NOMO-1 treated with dmso at 0.1 percent for 144 hours (cell line): ENCODE results near the gene SLC4A2.

Source experiments
- DNase-seq: peaks from one replicate; lab custom pipeline; 2025; ENCODE audit not compliant: unreplicated experiment; lab: John Stamatoyannopoulos, UW

SLC4A2 gene

GRCh38 chr7:151114151-151115090, 55.0 kb downstream of the SLC4A2 start:
- no peak for DNase-seq

GRCh38 chr7:151115121-151115835, 55.9 kb downstream of the SLC4A2 start:
- DNase-seq = no peak

- DNase-seq = no peak
These were observed 56.5 kb downstream of the SLC4A2 start for GRCh38 chr7:151115836-151116418.

GRCh38 chr7:151116603-151117440, 57.4 kb downstream of the SLC4A2 start:
- DNase-seq = no peak

GRCh38 chr7:151117565-151117964, 58.2 kb downstream of the SLC4A2 start:
- no peak for DNase-seq

GRCh38 chr7:151118108-151119054, 59.0 kb downstream of the SLC4A2 start:
- DNase-seq = no peak

GRCh38 chr7:151119055-151119415, 59.6 kb downstream of the SLC4A2 start:
- no peak for DNase-seq

- no peak for DNase-seq
These were observed 60.5 kb downstream of the SLC4A2 start for GRCh38 chr7:151119902-151120301.

- no peak for DNase-seq
These were observed 61.5 kb downstream of the SLC4A2 start for GRCh38 chr7:151120896-151121295.

- DNase-seq = no peak
These were observed 62.2 kb downstream of the SLC4A2 start for GRCh38 chr7:151121380-151122170.

GRCh38 chr7:151122276-151122675, 62.9 kb downstream of the SLC4A2 start:
- no peak for DNase-seq

- DNase-seq = no peak
These were observed 63.4 kb downstream of the SLC4A2 start for GRCh38 chr7:151122796-151123157.

- DNase-seq = no peak
These were observed 63.9 kb downstream of the SLC4A2 start for GRCh38 chr7:151123158-151123821.

- DNase-seq = peak; percentile 19
These were observed 64.6 kb downstream of the SLC4A2 start for GRCh38 chr7:151123822-151124464.

GRCh38 chr7:151124481-151124880, 65.1 kb downstream of the SLC4A2 start:
- DNase-seq = no peak

GRCh38 chr7:151124899-151125399, 65.6 kb downstream of the SLC4A2 start:
- no peak for DNase-seq

- DNase-seq = no peak
These were observed 66.1 kb downstream of the SLC4A2 start for GRCh38 chr7:151125470-151125845.
